ENCODE results near the gene PROCA1. TPM values are rescaled to one million over a fixed set of nuclear protein-coding genes. Genes with fewer than 3 reads are reported as not detected.
A peak's percentile ranks its signal among the peaks of the same experiment; 100 is the strongest.

The PROCA1 gene
- total and polyA plus RNA-seq, 9 of the 15 experiments (the other 6 are each of a cell fraction or from before 2014, with no cell fraction given) = 0.78 to 16.2 (median 5.6) TPM

GRCh38 chr17:28724500-28725165 lies 12.9 kb upstream of the PROCA1 start (continued):
- TF ChIP-seq MYC (IDR thresholded peaks at IDR 0.05; ENCODE audit: low read depth, low read length) (no peak), MYC (CRISPR knock-in tag; IDR thresholded peaks at IDR 0.05; ENCODE audit: borderline replicate concordance, low read depth) (no peak), ZNF174 (CRISPR knock-in tag; IDR thresholded peaks at IDR 0.05) (no peak), RAD51 (IDR thresholded peaks at IDR 0.05; ENCODE audit: borderline replicate concordance, low read depth) (no peak), SRF (CRISPR knock-in tag; IDR thresholded peaks at IDR 0.05) (no peak), POU5F1 (IDR thresholded peaks at IDR 0.05; ENCODE audit: borderline replicate concordance, low read depth, low read length, partially characterized antibody) (no peak), POLR2AphosphoS5 (IDR thresholded peaks at IDR 0.05; ENCODE audit: control insufficient read depth, insufficient read depth, low read depth, low read length) (peak; percentile 72; the same call in 1 of the 2 replicates), ZNF695 (CRISPR knock-in tag; IDR thresholded peaks at IDR 0.05) (peak; percentile 7; the same call in 1 of the 2 replicates), ZNF143 (CRISPR knock-in tag; IDR thresholded peaks at IDR 0.05) (no peak), NR1H2 (CRISPR knock-in tag; IDR thresholded peaks at IDR 0.05) (no peak), SP2 (IDR thresholded peaks at IDR 0.05; ENCODE audit: extremely low read depth, low read depth, low read length, poor library complexity, severe bottlenecking) (no peak), ZNF586 (CRISPR knock-in tag; conservative IDR thresholded peaks at IDR 0.05) (no peak; the same call in 1 of the 2 replicates), YBX1 (IDR thresholded peaks at IDR 0.05) (no peak), LCOR (CRISPR knock-in tag; IDR thresholded peaks at IDR 0.05) (0 out of 2 replicates have a peak, but pooled peaks have one; percentile 10), KLF13 (tag; IDR thresholded peaks at IDR 0.05; ENCODE audit: borderline replicate concordance, low read depth) (no peak), RBM14 (IDR thresholded peaks at IDR 0.05; ENCODE audit: borderline replicate concordance, insufficient read depth, low read depth, low read length) (no peak), E2F8 (IDR thresholded peaks at IDR 0.05; ENCODE audit: low read depth, partially characterized antibody) (no peak), WHSC1 (IDR thresholded peaks at IDR 0.05; ENCODE audit: low read length) (no peak), ZNF140 (CRISPR knock-in tag; IDR thresholded peaks at IDR 0.05) (no peak), EHMT2 (IDR thresholded peaks at IDR 0.05) (no peak), ZBED1 (IDR thresholded peaks at IDR 0.05) (0 out of 2 replicates have a peak, but pooled peaks have one; percentile 4)
- TF ChIP-seq, protein P1, sequence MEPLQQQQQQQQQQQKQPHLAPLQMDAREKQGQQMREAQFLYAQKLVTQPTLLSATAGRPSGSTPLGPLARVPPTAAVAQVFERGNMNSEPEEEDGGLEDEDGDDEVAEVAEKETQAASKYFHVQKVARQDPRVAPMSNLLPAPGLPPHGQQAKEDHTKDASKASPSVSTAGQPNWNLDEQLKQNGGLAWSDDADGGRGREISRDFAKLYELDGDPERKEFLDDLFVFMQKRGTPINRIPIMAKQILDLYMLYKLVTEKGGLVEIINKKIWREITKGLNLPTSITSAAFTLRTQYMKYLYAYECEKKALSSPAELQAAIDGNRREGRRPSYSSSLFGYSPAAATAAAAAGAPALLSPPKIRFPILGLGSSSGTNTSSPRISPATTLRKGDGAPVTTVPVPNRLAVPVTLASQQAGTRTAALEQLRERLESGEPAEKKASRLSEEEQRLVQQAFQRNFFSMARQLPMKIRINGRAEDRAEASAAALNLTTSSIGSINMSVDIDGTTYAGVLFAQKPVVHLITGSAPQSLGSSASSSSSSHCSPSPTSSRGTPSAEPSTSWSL (CRISPR knock-in tag; IDR thresholded peaks at IDR 0.05; ENCODE audit: borderline replicate concordance) = no peak
- TF ChIP-seq, protein P2, sequence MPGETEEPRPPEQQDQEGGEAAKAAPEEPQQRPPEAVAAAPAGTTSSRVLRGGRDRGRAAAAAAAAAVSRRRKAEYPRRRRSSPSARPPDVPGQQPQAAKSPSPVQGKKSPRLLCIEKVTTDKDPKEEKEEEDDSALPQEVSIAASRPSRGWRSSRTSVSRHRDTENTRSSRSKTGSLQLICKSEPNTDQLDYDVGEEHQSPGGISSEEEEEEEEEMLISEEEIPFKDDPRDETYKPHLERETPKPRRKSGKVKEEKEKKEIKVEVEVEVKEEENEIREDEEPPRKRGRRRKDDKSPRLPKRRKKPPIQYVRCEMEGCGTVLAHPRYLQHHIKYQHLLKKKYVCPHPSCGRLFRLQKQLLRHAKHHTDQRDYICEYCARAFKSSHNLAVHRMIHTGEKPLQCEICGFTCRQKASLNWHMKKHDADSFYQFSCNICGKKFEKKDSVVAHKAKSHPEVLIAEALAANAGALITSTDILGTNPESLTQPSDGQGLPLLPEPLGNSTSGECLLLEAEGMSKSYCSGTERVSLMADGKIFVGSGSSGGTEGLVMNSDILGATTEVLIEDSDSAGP (CRISPR knock-in tag; IDR thresholded peaks at IDR 0.05) = no peak
